Measurements from ENCODE around the gene BCKDHA.
"Not testable (repeated sequence)": the region's sequence is repeated elsewhere in the genome, so short reads cannot be mapped to it uniquely, and the experiment has no call there.

The BCKDHA gene

GRCh38 chr19:41457241-41457640, 59.6 kb downstream of the BCKDHA start:
- no peaks in the 10 kb centered on the region for H3K79me2 ChIP-seq (ENCODE audit: insufficient read depth, low read length)
- no peak overlapping the region for H2AFZ ChIP-seq (ENCODE audit: low read depth, low read length, severe bottlenecking)
- H3K9me2 ChIP-seq (replicated peaks; ENCODE audit: insufficient read depth, low read length) = no peaks in the 10 kb centered on the region
- H3K4me2 ChIP-seq (ENCODE audit: low read depth, low read length, poor library complexity, severe bottlenecking) = no peak overlapping the region
- TF ChIP-seq EZH2phosphoT487 (conservative IDR thresholded peaks at IDR 0.05; ENCODE audit: low read length) = no peak
- no peak for TF ChIP-seq CTCF (IDR thresholded peaks at IDR 0.05; ENCODE audit: insufficient read depth, low read length, poor library complexity, severe bottlenecking)
- H4K20me1 ChIP-seq (ENCODE audit: low read depth, low read length) = no peaks in the 10 kb centered on the region
- H3K9ac ChIP-seq (ENCODE audit: low read length) = no peak overlapping the region
- H3K4me3 ChIP-seq (ENCODE audit: insufficient read depth, low read length, poor library complexity, severe bottlenecking) = no peak overlapping the region
- H3K27ac ChIP-seq (ENCODE audit: low read depth, low read length) = no peak overlapping the region
- H3K9me3 ChIP-seq (ENCODE audit: insufficient read depth, low read length) = 0 out of 2 replicates have a peak, but pooled peaks cover 3% of the 10 kb centered on the region
- H3F3A ChIP-seq (ENCODE audit: insufficient read depth) = no peaks in the 10 kb centered on the region
- no peaks in the 10 kb centered on the region for H3K27me3 ChIP-seq (ENCODE audit: low read length)
- no peaks in the 10 kb centered on the region for H3K36me3 ChIP-seq (ENCODE audit: low read length)

DNA sequence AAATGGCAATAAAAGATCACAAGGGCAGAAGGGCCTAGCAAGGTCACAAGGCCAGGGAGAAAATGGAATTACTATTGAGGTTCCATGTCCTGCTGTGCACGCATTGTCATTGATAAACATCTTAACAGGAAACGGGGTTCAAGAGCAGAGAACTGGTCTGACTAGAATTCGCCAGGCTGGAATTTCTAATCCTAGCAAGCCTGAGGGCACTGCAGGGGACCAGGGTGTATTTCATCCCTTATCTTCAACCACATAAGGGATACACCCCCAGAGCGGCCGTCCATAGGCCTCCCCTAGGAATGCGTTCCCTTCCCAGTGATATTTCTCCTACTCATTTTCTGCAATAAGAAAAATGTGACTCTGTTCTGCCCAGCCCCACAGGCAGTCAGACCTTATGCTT, 64.9 kb downstream of the BCKDHA start:
- no peaks in the 10 kb centered on the region for H3K9me2 ChIP-seq (replicated peaks; ENCODE audit: insufficient read depth, low read length)
- no peak overlapping the region for H3K9ac ChIP-seq (ENCODE audit: low read length)
- no peak overlapping the region for H3K27ac ChIP-seq (ENCODE audit: low read depth, low read length)
- no peak overlapping the region for H2AFZ ChIP-seq (ENCODE audit: low read depth, low read length, severe bottlenecking)
- H3K4me3 ChIP-seq (ENCODE audit: insufficient read depth, low read length, poor library complexity, severe bottlenecking) = no peak overlapping the region
- H3K36me3 ChIP-seq (ENCODE audit: low read length) = no peaks in the 10 kb centered on the region
- H3K4me2 ChIP-seq (ENCODE audit: low read depth, low read length, poor library complexity, severe bottlenecking) = no peak overlapping the region
- no peaks in the 10 kb centered on the region for H3K9me3 ChIP-seq (ENCODE audit: insufficient read depth, low read length)
- TF ChIP-seq CTCF (IDR thresholded peaks at IDR 0.05; ENCODE audit: insufficient read depth, low read length, poor library complexity, severe bottlenecking) (no peak), EZH2phosphoT487 (conservative IDR thresholded peaks at IDR 0.05; ENCODE audit: low read length) (no peak)
- H4K20me1 ChIP-seq (ENCODE audit: low read depth, low read length) = no peaks in the 10 kb centered on the region
- no peaks in the 10 kb centered on the region for H3K27me3 ChIP-seq (ENCODE audit: low read length)
- no peaks in the 10 kb centered on the region for H3F3A ChIP-seq (ENCODE audit: insufficient read depth)
- H3K79me2 ChIP-seq (ENCODE audit: insufficient read depth, low read length) = no peaks in the 10 kb centered on the region

DNA sequence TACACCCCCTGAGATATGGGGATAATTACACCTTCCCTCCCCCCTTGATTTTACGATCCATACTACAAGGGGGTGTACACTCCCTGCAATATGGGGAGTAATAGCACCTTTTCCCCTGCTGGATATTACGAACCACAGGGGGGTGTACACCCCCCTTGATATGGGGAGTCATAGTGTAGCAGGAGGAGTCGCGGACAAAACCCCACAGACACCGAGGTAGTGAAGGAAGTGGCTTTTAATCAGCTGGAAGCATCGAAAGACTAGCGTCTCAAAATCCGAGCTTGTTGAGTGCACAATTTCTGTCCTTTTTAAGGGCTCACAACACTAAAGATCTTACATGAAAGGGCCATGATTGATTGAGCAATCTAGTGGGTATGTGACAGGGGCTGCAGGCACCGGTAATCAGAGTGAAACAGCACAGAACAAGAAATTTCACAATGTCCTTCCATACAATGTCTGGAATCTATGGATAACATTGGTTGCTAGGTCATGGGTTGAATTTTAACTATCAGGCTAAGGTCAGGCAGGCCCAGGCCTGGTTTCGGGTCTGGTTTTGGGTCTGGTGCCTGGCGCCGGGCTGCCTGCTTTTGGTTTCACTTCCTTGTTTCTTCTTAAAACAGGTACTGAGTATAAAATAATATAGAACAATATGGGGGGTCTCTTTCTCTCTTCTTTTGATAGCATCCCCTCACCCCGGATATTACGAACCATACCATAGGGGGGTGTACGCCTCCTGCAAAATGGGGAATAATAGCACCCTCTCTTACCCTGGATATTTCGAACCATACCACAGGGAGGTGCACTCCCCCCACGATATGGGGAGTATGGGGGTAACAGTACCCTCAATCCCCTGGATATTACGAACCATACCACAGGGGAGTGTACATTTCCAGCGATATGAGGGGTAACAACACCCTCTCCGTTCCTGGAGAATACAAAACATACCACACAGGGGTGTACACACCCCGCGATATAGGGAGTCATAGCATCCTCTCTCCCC, 65.9 kb downstream of the BCKDHA start:
- not testable (repeated sequence) for H4K20me1 ChIP-seq (ENCODE audit: low read depth, low read length); H3K36me3 ChIP-seq (ENCODE audit: low read length); H3K4me3 ChIP-seq (ENCODE audit: insufficient read depth, low read length, poor library complexity, severe bottlenecking); H3K79me2 ChIP-seq (ENCODE audit: insufficient read depth, low read length); H3K9me3 ChIP-seq (ENCODE audit: insufficient read depth, low read length); H3K9me2 ChIP-seq (replicated peaks; ENCODE audit: insufficient read depth, low read length); H3K27me3 ChIP-seq (ENCODE audit: low read length); H3F3A ChIP-seq (ENCODE audit: insufficient read depth)
- H3K27ac ChIP-seq (ENCODE audit: low read depth, low read length) = peak overlapping the region; percentile 50
- peak overlapping the region; percentile 40 for H3K4me2 ChIP-seq (ENCODE audit: low read depth, low read length, poor library complexity, severe bottlenecking)
- H2AFZ ChIP-seq (ENCODE audit: low read depth, low read length, severe bottlenecking) = peak overlapping the region; percentile 56
- H3K9ac ChIP-seq (ENCODE audit: low read length) = peak overlapping the region; percentile 24; the same call in 1 of the 2 replicates
